Sigmoid colon (tissue), 7 donors: ENCODE data around the gene NEURL4. TPM values are rescaled to one million over a fixed set of nuclear protein-coding genes. Genes with fewer than 3 reads are reported as not detected.

Source experiments
- DNase-seq: peaks from one replicate; pipeline ENCODE4 v3.0.0-alpha.2; 2019
- H3K27ac ChIP-seq, 4 donors: fragments of 200-600 bp; sonication (generic); one replicate each; pipeline ENCODE4 v1.5.1; 2016 to 2019; ENCODE audit warnings: mild to moderate bottlenecking in 1 of 4
- H3K27me3 ChIP-seq, 3 donors: fragments of 200-600 bp; sonication (generic); one replicate each; pipeline ENCODE4 v1.5.1; 2019; ENCODE audit warnings: mild to moderate bottlenecking in 1 of 3
- H3K36me3 ChIP-seq, 4 donors: fragments of 200-600 bp; sonication (generic); one replicate each; pipeline ENCODE4 v1.5.1; 2016 to 2019
- H3K4me1 ChIP-seq, 4 donors: fragments of 200-600 bp; sonication (generic); one replicate each; pipeline ENCODE4 v1.5.1; 2017 to 2019
- H3K4me3 ChIP-seq, 4 donors: fragments of 200-600 bp; sonication (generic); one replicate each; pipeline ENCODE4 v1.5.1; 2017 to 2019; ENCODE audit warnings: mild to moderate bottlenecking in 2 of 4, moderate library complexity in 1 of 4
- H3K9me3 ChIP-seq, 4 donors: fragments of 200-600 bp in 3 of 4; sonication (generic) in 3 of 4; one replicate each; pipeline versions ENCODE4 v1.5.1 to v1.6.1; 2013 to 2019
- CTCF ChIP-seq, 4 experiments: fragments of 450-650 bp in 3 of 4; fragments of 200-600 bp in 1 of 4; IDR thresholded peaks; one replicate each; pipeline ENCODE4 v1.5.1; 2016 to 2019; ENCODE audit warnings: antibody characterized with exemption in 4 of 4, mild to moderate bottlenecking in 3 of 4, moderate library complexity in 2 of 4
- EP300 ChIP-seq, 4 donors: sonication (generic); formaldehyde crosslinking; IDR thresholded peaks; one replicate each; pipeline ENCODE4 v1.6.1; 2017; ENCODE audit warnings: antibody characterized with exemption in 4 of 4
- POLR2A ChIP-seq, 2 donors: fragments of 450-650 bp; IDR thresholded peaks; one replicate each; pipeline ENCODE4 v1.6.1; 2016; ENCODE audit warnings: antibody characterized with exemption in 2 of 2, mild to moderate bottlenecking in 2 of 2, moderate library complexity in 2 of 2
- POLR2AphosphoS5 ChIP-seq, 4 donors: sonication (generic); formaldehyde crosslinking; IDR thresholded peaks; one replicate each; pipeline ENCODE4 v1.6.1; 2017; ENCODE audit warnings: antibody characterized with exemption in 4 of 4
- WGBS, 2 donors: extraction: QIAGEN DNeasy Blood & Tissue Kit; methylation state at CpG; one replicate each; pipeline ENCODE4 v1.1.7; 2013; 5-methylcytosine and 5-hydroxymethylcytosine counted together
- intact Hi-C: fragments of 100-400 bp; cut with DNase I; formaldehyde crosslinking; loops from one replicate; pipeline ENCODE4 v1.15.1; 2023
- polyA plus RNA-seq, 3 donors: library from polyadenylated mRNA; stranded (reverse); fragments of 200-250 nt; gene quantifications; one replicate each; pipeline ENCODE4 v1.2.3, GENCODE V29; 2013
- total RNA-seq, 4 donors: library from RNA; depleted of rRNA; stranded (reverse); fragments of >200 nt; gene quantifications; one replicate each; pipeline ENCODE4 v1.1.0, GENCODE V29; 2016
- donor health status: healthy with polysubstance abuse.
- donor health status: Bipolar disorder and iron deficiency.
- donor health status: healthy.

Gene NEURL4
- total and polyA plus RNA-seq, 7 donors, result 6.0 to 31.6 (median 16.7) TPM

DNA sequence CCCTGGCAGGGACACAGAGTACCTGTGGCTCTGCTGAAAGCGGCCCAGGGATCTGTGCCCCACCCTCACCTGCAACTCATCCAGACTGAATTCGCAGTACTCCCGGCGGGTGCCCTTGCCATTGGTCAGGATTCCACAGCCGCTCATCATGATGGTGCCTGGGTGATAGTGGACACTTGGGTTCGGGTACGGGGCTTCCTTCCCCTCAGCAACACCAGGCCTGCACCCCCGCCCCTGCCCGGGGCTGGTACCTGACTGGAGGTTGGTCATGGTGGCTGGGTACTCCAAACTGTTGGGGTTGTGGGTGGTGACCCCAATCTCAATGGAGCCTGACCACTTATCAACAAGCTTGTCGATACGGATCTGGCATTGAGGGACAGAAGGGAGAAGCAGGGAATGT lies 2.9 kb downstream of the NEURL4 start:
- no peak for DNase-seq
- Histone ChIP-seq H3K9me3 (no peaks in the 10 kb centered on the region), H3K4me3 (no peak overlapping the region), H3K27me3 (no peaks in the 10 kb centered on the region), H3K27ac (no peak overlapping the region), H3K36me3 (peaks cover 22 to 57% (median 36%) of the 10 kb centered on the region in 4 donors), H3K4me1 (peaks cover 0 to 24% (median 20%) of the 10 kb centered on the region in 4 donors)
- 94 to 95% methylated on average over 11 of the region's 11 CpGs for WGBS, 2 donors
- intact Hi-C loops, result no loop called here
- no peak for TF ChIP-seq EP300 (IDR thresholded peaks at IDR 0.05)
- no peak for TF ChIP-seq POLR2AphosphoS5 (IDR thresholded peaks at IDR 0.05)
- no peak for TF ChIP-seq POLR2A (IDR thresholded peaks at IDR 0.05)
- no peak for TF ChIP-seq CTCF (IDR thresholded peaks at IDR 0.05)

DNA sequence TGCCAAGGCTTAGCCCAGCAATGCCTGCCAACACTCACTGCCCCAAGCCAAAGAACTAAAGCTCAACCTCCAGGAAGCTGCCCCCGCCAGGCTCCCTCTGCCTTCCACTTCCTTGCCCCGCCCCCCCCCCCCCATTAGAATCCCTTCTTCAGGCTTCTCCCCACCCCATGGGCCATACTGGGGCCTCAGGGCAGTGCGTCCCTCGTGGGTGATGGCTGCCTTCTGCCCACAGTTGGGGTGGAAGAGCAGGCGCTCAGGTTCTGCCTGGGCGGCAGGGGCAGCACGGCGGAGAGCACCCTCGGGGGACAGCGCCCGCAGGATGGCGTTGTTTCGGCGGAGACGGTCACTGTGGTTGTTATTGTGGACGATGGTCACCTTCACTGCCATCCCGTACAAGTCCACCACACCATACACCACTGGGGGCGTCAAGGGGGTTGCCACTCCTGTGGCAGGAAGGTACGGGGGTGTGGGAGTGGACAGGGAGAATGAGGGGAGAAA lies 4.1 kb downstream of the NEURL4 start:
- no peak overlapping the region for H3K4me3 ChIP-seq
- DNase-seq, result no peak
- H3K36me3 ChIP-seq, result peaks cover 33 to 68% (median 47%) of the 10 kb centered on the region in 4 donors
- 93 to 95% methylated on average over 19 of the region's 19 CpGs for WGBS, 2 donors
- H3K9me3 ChIP-seq, result no peaks in the 10 kb centered on the region
- H3K27ac ChIP-seq, result no peak overlapping the region
- H3K27me3 ChIP-seq, result no peaks in the 10 kb centered on the region
- intact Hi-C loops, result no loop called here
- peaks cover 0 to 17% (median 12%) of the 10 kb centered on the region in 4 donors for H3K4me1 ChIP-seq
- TF ChIP-seq EP300 (IDR thresholded peaks at IDR 0.05), result no peak
- no peak for TF ChIP-seq CTCF (IDR thresholded peaks at IDR 0.05)
- no peak for TF ChIP-seq POLR2A (IDR thresholded peaks at IDR 0.05)
- no peak for TF ChIP-seq POLR2AphosphoS5 (IDR thresholded peaks at IDR 0.05)

DNA sequence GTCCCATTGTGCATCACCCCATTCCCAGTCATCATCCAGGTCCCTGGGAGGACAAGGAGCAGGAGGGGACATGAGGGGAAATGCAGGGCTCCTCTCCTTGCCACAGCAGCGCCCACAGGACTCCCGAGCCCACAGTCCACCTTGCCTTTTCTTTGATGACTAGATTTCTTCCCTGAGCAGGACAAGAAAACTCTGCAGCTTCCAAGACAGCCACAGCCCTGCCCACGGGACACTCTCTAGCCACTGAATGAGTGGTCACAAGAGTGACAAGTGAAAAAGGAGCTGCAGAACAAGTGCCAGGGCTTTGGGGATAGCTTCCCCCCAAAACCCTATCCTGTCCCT lies 4.7 kb downstream of the NEURL4 start:
- TF ChIP-seq CTCF (IDR thresholded peaks at IDR 0.05) (peak in 1 of 4 experiments; percentile 2), EP300 (IDR thresholded peaks at IDR 0.05) (no peak), POLR2A (IDR thresholded peaks at IDR 0.05) (no peak)
- Histone ChIP-seq H3K9me3 (no peaks in the 10 kb centered on the region), H3K27ac (no peak overlapping the region), H3K4me1 (peaks cover 0 to 16% (median 11%) of the 10 kb centered on the region in 4 donors), H3K4me3 (no peak overlapping the region), H3K36me3 (peaks cover 34 to 72% (median 50%) of the 10 kb centered on the region in 4 donors), H3K27me3 (no peaks in the 10 kb centered on the region)
- 87 to 92% methylated on average over 3 of the region's 3 CpGs for WGBS, 2 donors
- intact Hi-C loops, result no loop called here
- DNase-seq, result no peak

GRCh38 chr17:7323731-7324437 lies 5.3 kb downstream of the NEURL4 start:
- peak; percentile 71 for DNase-seq
- TF ChIP-seq CTCF (IDR thresholded peaks at IDR 0.05), result peak; percentile 57 to 83 (median 78)
- no peak for TF ChIP-seq EP300 (IDR thresholded peaks at IDR 0.05)
- peak in 1 of 4 donors; percentile 12 for TF ChIP-seq POLR2AphosphoS5 (IDR thresholded peaks at IDR 0.05)
- no peak for TF ChIP-seq POLR2A (IDR thresholded peaks at IDR 0.05)
- H3K27me3 ChIP-seq, result no peaks in the 10 kb centered on the region
- H3K27ac ChIP-seq, result no peak overlapping the region
- H3K36me3 ChIP-seq, result peaks cover 35 to 77% (median 51%) of the 10 kb centered on the region in 4 donors
- 63 to 66% methylated on average over 39 of the region's 39 CpGs for WGBS, 2 donors
- intact Hi-C loops, result no loop called here
- no peak overlapping the region for H3K4me3 ChIP-seq
- H3K4me1 ChIP-seq, result peaks cover 0 to 16% (median 11%) of the 10 kb centered on the region in 4 donors
- H3K9me3 ChIP-seq, result no peaks in the 10 kb centered on the region
